G401.6 (cell line): Measurements from ENCODE around the gene TMEM108.

Source experiments
- FAIRE-seq: peaks from 2 replicates; lab custom pipeline; 2012; peaks lifted over from hg19 to GRCh38; lab: Jason Lieb, UNC

Gene TMEM108

DNA sequence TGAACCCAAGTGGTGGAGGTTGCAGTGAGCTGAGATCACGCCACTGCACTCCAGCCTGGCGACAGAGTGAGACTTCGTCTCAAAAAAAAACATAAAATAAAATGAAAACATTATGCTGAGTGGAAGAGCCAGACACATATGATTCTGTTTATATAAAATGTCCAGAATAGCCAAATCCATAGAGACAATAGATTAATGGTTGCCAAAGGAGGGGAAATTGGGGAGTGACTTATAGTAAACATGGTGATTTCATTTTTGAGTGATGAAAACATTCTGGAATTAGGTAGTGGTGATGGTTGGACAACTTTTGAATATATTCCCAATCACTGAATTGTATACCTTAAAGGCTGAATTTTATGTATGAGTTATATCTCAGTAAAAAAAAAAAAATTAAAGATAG lies 189.6 kb downstream of the TMEM108 start:
- no peak for FAIRE-seq

DNA sequence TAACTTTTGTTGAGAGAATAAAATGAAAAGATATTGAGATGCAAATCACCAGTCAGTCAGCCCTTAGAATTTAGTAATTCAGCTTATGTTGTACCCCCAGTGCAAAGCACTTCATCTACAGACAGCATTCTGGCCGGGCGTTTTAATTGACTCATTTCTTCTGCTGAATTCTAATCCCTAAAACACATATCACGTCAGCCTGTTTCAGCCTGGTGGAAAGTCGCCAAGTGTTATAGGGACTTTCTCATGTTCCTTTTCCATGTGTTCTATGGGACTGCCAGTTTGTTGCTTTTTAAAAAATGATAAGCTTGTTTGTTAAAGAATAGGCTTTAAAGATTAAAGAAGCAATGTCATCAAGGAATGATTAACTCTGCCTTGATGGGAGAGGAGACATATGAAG lies 192.0 kb downstream of the TMEM108 start:
- FAIRE-seq: no peak

DNA sequence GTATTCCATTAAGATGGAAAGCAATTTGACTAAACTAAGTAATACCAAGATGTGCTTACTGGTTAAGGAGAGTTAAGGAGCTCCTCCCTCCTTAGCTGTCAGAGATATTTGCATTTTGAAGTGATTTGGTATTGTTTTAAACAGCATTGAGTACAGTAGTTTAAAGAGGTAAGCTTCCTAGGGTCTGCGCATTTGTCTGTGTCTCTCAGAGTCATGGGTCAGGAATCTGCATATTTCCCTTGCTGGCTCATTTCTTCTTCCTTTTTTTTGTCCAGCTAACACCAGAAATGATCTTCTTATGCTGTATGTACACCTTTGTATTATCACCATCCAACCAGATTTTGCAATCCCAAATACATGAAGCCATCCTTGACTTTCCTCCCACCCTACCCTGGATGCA lies 198.7 kb downstream of the TMEM108 start:
- no peak for FAIRE-seq

DNA sequence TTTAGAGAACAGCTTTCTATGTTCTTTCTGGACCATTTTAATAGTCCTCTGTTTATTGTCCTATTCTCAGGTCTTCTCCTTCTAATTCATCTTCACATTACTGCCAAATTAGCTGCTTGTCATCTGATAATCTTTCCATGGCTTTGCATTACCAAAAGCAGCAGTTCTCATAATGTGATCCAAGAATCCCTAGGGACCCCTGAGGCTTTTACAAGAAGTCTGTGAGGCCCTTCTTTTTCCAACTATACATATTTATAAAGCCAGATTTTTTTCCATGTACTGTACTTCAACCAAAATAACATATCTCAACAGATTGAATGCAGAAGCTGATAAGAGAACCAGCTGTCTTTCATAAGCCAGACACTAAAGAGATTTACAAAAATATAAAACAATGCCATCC lies 199.2 kb downstream of the TMEM108 start:
- no peak for FAIRE-seq

DNA sequence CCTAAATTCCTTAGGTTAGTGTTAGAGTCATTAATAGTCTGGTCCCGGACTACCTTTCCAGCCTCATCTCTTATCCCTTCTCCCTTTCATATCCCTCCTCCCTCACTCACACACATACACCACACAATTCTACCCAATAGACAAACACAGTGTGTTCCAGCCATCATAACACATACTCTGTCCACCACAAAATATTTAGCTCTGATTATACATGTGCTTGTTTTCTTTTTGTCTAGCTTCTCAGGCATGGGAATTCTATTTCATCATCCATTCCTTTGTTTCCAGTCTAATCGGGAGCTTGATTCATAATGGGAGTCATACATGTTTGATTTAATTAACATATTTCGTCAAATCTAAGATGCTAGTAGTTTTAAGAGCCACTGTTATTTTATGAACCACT lies 199.8 kb downstream of the TMEM108 start:
- FAIRE-seq: no peak

DNA sequence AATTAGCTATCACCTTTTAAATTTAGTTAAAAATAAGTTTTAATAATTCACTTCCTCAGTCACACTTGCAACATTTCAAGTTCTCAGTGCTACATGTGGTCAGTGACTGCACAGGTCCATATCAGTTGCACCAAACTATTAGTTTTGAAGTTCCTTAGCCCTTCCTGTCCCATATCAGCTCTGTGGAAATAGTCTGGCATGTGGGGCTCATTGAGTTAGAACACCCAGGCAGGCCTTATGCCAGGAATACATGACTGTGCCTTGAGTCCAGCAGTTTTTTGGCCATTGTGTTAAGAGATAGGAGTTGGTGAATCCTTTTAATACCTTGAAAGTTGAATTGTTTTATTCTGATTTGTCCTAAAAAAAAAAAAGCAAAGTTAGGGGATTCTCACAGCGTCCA lies 207.9 kb downstream of the TMEM108 start:
- no peak for FAIRE-seq

DNA sequence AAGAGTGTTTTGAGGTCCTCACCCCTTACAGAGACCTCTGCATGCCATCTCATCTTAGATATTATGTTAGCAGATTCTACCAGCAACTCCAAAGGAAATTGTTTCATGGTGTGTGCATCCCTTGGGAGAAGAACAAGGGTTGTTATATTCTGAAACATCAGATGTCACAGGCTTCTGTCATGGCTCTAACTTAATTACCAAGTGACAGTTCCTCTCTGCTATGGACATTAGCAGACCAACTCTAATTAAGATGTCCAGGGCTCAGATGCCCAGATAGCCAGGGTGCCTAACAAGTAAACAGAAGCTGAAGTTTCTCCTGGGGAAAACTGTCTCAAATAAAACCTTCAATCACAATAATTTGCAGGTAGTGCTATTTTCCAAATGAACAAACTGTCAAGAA lies 208.6 kb downstream of the TMEM108 start:
- FAIRE-seq: no peak

DNA sequence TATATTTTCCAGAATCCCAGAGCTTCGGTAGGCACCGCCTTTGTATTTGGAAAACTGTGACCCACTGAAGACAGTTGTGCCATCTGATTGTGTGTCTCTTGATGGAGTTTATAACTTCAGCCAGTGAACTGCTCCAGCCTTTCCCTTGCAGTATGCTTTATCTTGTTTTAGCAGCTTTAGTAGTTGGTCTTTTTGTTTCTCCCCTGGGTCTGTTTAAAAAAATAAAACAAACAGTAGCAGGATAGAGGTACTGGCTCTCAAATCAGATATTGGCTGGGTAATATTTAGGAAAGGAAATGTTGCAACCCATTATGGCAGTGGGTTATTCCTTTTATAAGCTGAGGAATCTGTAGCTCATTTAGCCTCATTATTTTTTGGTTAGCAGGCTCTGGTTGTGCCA lies 210.2 kb downstream of the TMEM108 start:
- FAIRE-seq: no peak

DNA sequence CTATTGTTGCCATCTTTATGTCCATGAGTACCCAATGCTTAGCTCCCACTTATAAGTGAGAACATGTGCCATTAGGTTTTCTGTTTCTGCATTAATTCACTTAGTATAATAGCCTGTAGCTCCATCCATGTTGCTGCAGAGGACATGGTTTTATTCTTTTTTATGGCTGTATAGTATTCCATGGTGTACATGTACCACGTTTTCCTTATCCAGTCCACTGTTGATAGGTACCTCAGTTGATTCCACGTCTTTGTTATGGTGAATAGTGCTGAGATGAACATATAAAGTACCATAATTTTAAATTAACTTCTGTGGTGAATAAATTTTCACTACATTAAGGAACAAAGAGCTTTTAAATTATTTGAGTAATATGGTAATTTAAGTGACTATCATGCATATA lies 211.3 kb downstream of the TMEM108 start:
- no peak for FAIRE-seq

DNA sequence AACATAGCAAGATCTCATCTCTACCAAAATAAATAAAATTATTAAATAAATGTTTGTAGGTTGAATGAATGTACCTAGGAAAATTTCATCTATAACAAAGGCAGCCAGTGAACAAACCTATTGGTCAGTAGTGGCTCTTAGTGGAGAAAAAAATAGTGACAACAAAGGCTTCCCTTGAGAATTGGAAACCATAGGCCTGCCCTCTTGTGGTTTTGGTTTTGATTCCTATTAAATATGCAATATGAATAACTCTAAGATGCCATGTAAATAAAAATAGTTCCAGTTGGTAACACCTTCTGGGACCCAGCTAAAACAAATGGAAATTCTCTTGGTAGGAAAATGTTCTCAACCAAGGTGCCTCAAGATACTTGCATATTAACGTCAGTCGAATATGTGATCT lies 216.0 kb downstream of the TMEM108 start:
- FAIRE-seq: no peak

DNA sequence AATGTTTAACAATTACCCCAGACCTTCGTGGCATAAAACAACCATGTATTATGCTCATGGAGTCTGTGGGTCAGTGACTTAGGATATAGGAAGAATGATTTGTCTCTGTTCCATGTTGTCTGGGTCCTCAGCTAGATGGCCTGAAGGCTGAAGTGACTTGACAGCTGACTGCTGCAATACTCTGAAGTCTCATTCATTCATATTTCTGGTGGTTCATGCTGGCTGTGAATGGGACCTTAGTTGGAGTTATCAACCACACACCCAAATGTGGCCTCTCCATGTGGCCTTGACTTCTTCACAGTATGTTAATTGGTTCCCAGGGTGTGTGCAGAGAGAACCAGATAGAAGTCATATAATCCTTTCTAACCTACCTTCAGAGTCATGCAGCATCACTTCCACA lies 216.5 kb downstream of the TMEM108 start:
- FAIRE-seq: no peak

DNA sequence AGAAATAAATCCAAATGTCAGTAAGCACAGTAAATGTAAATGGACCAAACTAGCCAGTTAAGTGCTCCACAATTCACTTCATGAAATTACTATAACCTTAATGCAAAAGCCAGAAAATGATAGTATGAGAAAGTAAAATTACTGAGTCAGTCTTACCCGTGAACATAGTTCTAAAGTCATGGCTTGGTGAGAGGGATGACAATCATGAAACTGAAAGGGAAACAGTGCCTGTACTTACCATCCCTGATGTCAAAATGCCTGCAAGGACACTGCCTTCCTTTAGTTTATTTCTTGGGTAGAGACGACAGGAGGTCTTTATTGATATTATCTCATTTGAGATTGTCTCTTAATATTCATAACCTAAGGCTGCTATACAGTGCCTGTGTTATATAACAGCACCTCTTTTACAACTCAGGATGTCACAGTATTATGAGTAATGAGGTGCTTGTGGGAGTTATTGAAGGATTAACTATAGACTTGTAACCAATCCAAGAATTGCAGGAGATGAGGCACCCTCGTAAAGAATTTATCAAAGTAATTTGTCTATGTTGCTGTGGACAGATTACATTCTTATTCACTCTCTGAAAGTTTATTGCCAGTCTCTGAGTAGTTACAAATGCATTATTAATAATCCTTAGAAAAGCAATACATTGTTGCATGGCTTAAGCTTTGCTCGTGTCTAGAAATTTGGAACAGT lies 218.7 kb downstream of the TMEM108 start:
- FAIRE-seq: no peak

DNA sequence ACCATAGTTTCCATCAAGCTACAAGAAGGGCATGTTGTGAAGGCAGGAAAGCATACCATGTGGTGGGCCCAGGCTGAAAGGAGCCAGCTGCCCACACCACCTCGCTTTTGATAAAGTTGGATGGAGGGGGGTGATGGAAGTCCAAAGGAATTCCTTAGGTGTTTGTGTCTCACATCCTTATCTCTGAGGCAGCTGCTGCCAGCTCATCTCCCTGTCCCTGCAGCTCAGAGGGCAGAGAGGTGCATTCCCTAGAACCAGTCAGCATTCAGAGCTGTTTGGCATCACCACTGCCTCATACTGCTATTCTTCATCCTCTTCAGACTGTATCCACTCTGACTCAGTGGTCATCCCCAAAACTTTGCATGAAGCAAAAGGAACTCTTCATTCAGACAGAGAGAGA lies 220.2 kb downstream of the TMEM108 start:
- FAIRE-seq: no peak

DNA sequence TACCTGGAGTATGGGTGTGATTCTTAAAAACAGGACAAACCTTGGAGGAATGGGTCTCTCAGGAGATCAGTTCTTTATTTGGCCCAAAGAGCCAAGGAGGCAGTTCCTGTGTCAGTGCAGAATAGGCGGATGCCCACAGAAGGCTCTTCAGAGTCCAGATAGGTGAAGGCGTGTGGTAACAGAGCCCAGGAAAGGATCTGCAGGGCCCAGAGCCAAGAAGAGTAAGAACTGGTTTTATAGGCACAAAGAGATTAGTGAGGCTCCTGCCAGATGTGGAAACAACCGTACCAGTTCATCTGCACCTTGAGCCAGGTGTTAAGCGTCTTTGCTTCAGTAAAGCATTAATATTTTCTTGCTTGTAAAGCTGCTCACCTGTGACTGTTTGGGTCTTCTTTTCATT lies 221.6 kb downstream of the TMEM108 start:
- FAIRE-seq: no peak

DNA sequence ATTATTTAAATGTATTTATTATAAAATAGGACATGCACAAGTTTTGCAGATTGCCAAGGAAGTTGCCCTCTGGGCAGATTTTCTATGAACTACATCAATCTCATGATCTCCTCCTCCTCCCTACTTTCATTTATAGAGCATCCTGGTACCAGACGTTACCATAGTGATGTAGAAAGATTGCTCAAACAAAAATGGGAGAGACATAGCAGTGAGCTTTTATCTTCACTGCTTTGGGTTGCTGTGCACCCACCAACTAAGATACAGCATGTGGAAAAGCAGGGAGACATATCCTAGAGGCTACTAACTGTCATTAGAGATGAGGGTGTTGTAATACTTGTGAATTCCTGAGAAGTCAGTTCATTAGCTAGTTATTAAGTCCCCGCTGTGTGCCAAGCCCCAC lies 224.1 kb downstream of the TMEM108 start:
- no peak for FAIRE-seq

DNA sequence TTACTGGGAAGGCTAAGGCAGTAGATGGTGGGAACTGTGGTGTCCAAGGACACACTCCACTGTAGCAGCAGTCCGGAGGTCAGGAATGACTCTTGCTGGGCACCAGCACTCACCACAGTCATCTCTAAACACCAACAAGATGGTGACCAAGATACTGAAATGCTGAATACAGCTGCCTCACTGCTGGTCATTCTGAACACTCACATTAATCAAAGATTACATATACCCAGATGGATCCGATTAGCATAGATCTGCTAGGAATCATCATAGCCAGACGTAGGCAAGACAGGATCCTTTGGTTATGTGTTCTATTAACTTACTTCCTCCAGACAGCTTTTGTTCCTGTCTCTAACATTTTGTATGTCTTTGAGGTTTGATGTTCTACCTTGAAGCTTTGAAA lies 226.7 kb downstream of the TMEM108 start:
- FAIRE-seq: no peak

DNA sequence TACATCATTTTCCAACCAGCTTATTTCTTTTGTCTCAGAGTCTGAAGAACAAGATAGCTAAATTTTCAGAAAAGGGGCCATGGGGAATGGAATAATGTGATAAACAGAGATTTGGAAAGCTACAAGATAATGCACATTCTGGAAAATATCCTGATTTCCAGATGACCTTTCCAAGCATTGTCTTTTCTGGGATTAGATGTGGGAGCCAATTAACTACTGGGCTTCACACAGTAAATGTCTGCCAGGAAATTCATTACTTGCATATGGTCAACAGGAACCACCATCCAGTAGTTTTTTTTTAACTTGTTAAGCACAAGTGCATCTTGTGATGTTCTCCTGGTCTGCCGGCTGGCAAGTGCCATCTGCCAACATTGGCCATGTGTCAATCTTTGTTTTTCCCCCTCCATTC lies 230.5 kb downstream of the TMEM108 start:
- no peak for FAIRE-seq

DNA sequence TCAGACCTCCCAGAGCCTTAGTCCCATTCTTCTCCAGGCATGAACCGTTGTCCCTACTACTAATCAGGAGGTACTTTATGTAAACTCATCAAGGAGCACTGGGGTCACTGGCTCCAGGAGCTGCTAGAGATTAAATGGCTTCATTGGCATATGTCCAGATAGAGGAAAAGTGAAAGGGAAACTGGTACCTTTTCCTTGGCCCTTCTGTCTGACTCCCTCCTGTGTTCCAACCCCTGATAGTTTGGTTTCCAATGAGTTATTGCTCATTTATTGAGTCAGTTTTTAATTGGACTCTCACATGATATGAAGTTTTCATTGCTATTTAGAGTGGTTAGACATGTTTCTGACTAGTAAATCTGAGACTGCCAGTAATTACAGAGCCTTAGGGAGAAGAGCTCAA lies 231.2 kb downstream of the TMEM108 start:
- FAIRE-seq: no peak

DNA sequence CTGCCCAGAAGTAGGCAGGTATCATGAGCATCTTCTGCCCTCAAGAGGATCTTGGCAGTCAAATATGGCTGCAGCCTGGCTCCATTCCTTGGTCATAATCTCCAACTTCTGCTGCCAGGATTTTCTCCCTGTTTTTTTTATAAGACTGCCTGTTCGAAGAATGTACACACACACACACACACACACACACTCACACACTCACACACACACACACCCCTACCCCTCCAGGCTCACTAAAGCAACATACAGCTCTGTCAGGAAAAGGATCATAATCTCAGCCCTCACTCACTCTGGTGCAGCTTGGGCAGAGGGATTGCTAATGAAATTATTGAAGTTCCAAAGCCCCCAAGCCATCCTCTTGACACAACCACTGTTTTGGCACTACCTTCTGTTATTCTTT lies 232.4 kb downstream of the TMEM108 start:
- FAIRE-seq: no peak

DNA sequence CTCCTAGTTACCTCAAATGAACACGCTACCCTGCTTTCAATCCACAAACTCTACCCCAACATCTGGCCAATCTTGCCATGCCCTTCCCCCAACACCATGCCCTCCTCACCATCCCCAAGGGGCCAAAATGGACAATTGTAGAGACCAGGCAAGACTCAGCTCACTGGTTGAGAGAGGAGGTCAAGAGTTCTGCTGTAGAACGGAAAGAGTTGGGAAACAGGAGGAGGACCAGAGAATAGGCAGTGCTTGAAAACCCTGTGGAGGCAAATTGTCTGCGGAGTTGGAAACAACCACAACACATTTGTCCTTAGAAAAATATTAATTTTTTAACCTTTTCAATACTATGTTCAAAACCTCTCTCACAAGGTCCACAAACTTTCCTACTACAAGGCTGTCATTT lies 232.9 kb downstream of the TMEM108 start:
- no peak for FAIRE-seq

DNA sequence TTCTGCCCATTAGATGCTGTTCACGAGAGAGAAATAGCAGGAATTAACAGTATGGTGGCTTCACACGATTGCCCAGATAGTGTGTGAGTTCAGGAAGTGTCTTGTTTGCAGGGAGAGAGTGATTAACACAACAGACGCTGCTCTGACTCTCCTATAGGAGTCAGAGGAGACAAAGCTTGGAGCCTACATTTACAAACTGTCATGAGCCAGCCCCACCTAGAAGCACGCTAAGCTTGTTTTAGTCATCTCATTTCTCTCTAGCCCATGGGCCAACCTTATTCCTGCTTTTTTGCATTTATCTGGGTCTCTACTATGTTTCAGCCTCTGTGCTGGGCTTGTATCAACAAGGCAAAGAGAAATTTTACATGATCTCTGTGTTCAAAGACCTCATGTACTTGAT lies 233.3 kb downstream of the TMEM108 start:
- no peak for FAIRE-seq

DNA sequence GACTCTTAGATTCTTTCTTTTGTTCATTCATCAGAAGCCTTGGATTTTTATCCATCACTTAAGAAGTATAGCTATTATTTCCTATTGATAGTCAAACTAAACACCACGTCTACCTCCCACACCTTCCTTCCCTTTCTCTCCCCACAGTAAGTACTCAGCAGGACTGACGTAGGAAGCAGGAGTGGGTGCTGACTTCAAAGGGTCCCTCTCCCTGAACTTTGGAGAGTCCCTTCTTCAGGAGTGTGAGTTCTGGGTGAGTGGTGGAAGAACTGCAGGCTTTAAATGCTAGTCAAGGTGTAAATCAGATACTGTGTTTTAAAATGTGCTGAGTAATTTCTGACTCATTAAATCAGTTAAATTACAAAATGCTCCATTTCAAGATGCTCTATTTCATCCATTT lies 235.2 kb downstream of the TMEM108 start:
- FAIRE-seq: no peak

DNA sequence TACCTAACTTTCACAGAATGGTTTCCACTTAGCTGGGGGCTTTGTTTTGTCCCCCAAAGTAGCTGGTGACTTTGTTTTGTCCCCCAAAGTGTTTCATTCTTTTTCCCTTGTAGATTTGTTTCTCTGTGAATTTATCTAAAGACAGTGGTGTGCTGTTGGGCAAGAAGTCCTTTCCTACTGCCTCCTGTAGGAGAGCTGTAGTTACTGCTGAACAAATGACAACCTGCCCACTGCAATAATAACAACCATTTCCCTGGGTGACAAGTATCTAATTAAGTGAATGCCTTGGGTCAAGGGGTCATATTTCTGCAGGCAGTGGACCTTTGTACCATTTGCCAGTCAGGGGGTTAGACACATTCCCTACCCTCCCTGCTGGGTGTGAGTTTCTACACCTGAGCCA lies 236.3 kb downstream of the TMEM108 start:
- no peak for FAIRE-seq

DNA sequence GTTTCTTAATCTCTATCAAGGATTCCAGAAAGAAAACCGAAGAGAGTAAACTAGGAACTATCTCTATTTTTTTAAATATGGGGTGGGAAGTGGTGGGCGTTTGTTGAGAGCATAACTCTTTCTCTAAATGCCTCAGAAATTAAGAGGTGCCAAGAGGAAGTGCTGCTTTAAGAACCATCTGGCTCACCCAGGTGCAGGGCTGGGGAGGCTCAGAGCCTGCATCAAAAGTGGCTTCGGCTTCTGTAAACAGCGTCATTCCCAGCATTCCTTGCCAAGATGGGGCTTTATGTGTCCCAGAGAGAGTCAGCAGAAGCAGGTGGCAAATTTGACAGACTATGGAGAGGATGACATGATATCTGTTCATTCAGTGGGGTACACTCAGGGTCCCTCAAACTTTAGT lies 238.4 kb downstream of the TMEM108 start:
- FAIRE-seq: no peak

DNA sequence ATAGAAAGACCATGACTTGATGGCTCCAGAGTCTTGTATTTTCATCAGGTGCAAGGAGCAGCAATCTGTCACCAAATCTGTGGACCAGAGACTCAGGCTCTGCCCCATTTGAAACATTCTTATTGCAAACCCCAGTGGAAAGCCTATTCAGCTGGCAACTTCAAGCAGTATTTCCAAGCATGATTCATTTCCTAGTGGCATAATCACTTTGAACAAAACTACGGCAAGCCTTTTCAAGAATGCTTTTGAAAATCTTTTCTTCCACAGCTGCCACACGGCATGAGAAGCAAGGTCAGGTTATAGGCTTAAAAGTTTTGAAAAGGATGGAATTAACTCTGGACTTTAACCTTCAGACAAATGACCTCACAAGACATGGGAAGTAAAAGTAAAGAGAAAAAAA lies 239.6 kb downstream of the TMEM108 start:
- FAIRE-seq: no peak
